ENCODE data around the gene ABHD14A.
A peak's percentile ranks its signal among the peaks of the same experiment; 100 is the strongest.
"Not testable (repeated sequence)": the region's sequence is repeated elsewhere in the genome, so short reads cannot be mapped to it uniquely, and the experiment has no call there.

ABHD14A gene

GRCh38 chr3:51974963-51975851, at the start of gene ABHD14A:
Gene ABHD14A (plus strand): TSS chr3:51975064. CDS start chr3:51975136, 72 bp downstream.
- DNase-seq, result peak; percentile 70

GRCh38 chr3:51927061-51927977, 47.5 kb upstream of the ABHD14A start:
- no peak for DNase-seq

- DNase-seq, result no peak
Measured at GRCh38 chr3:51928438-51928837, 46.4 kb upstream of the ABHD14A start.

GRCh38 chr3:51928981-51929380, 45.9 kb upstream of the ABHD14A start:
- DNase-seq, result not testable (repeated sequence)

- DNase-seq, result no peak
Measured at GRCh38 chr3:51929420-51930003, 45.4 kb upstream of the ABHD14A start.

GRCh38 chr3:51930439-51930838, 44.4 kb upstream of the ABHD14A start:
- DNase-seq, result no peak

GRCh38 chr3:51931756-51932155, 43.1 kb upstream of the ABHD14A start:
- no peak for DNase-seq

GRCh38 chr3:51932471-51933370, 42.1 kb upstream of the ABHD14A start:
- no peak for DNase-seq

GRCh38 chr3:51933471-51934138, 41.3 kb upstream of the ABHD14A start:
- DNase-seq, result no peak

- DNase-seq, result no peak
Measured at GRCh38 chr3:51934139-51934850, 40.6 kb upstream of the ABHD14A start.

- no peak for DNase-seq
Measured at GRCh38 chr3:51934991-51935885, 39.6 kb upstream of the ABHD14A start.

GRCh38 chr3:51935886-51936755, 38.7 kb upstream of the ABHD14A start:
- DNase-seq, result no peak

GRCh38 chr3:51937014-51937413, 37.9 kb upstream of the ABHD14A start:
- DNase-seq, result no peak

GRCh38 chr3:51937611-51938450, 37.0 kb upstream of the ABHD14A start:
- no peak for DNase-seq

GRCh38 chr3:51938780-51939425, 36.0 kb upstream of the ABHD14A start:
- no peak for DNase-seq

GRCh38 chr3:51940648-51941462, 34.0 kb upstream of the ABHD14A start:
- no peak for DNase-seq

All from hematopoietic multipotent progenitor cell treated with erythropoietin and hydrocortisone succinate and interleukin-3 and kit ligand, for 8 days (in vitro differentiated cells).